ENCODE results near the gene DAZAP1. TPM values are rescaled to one million over a fixed set of nuclear protein-coding genes. Genes with fewer than 3 reads are reported as not detected.
"Not testable (repeated sequence)": the region's sequence is repeated elsewhere in the genome, so short reads cannot be mapped to it uniquely, and the experiment has no call there.

DAZAP1 gene
- total and polyA plus RNA-seq, 3 experiments from 2014 or later = 7.7 to 253 (median 253) TPM

DNA sequence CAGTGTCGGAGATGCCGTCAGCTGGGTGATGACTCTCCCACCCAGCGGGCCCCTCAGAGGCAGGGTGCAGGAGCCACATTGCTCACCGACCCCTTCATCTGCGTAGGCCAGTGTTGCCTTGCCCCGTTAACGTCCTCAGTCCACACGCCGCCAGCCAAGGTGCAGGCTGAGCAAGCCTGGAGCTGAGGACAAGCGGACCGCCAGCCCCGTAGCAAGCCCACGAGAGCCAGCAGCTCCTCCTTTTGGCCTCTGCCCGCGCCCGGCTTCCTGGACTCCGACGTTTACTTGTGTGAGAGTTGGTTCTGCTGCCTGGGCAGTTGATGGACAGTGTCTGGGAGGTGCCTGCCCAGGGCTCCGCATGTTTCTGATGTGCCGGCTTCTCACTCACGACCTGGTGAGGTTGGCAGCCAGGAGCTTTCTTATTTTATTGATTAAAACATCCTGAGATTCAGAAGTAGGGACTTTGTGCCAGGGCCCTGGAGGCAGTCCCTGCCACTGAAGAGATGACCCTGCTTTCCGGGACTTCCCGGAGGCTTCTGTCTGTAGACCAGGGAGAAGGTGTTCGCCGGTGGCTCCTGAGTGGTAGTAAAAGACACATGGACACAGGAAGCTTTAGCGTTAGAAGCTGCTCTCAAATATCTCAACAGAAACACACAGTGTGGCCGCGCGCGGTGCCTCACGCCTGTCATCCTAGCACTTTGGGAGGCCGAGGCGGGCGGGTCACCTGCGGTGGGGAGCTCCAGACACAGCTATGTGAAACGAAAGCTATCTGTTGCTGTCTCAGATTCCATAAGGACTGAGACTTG lies 5.8 kb downstream of the DAZAP1 start:
- ChIA-PET CTCF (interaction anchor here (1.5 kb wide), 1 partner anchor 27 kb away, joined by 5 read pairs; no protein-coding TSS in a partner anchor), POLR2A (interaction anchor here (0.5 to 1.3 kb wide), 4 partner anchors 23 to 392 kb away, joined by 3 to 5 read pairs (median 3); partner anchors contain the start of genes FAM174C and RNU6-2)
- H3K36me3 Mint-ChIP-seq = peaks cover 0 to 58% (median 4%) of the 10 kb centered on the region in 3 donors
- DNase-seq = no peak
- H3K9me3 Mint-ChIP-seq = no peaks in the 10 kb centered on the region
- Histone ChIP-seq H3K4me3 (ENCODE audit: low read length) (no peak overlapping the region), H3K27ac (ENCODE audit: low read depth, low read length) (no peak overlapping the region), H3K27me3 (ENCODE audit: insufficient read depth, low read length, poor library complexity, severe bottlenecking) (no peaks in the 10 kb centered on the region), H3K4me1 (ENCODE audit: insufficient read depth, low read length) (peaks cover 64% of the 10 kb centered on the region), H3K9me3 (ENCODE audit: low read length) (no peaks in the 10 kb centered on the region), H3K36me3 (ENCODE audit: insufficient read depth, low read length) (peaks cover 15% of the 10 kb centered on the region)
- peak overlapping the region in 7 of 8 donors; percentile 17 to 97 (median 57) for H3K27ac Mint-ChIP-seq
- peaks cover 0 to 5% of the 10 kb centered on the region in 2 donors for H3K27me3 Mint-ChIP-seq
- peaks cover 73 to 94% (median 86%) of the 10 kb centered on the region in 3 donors for H3K4me1 Mint-ChIP-seq
- H3K4me3 Mint-ChIP-seq = peak overlapping the region in 4 of 7 donors; percentile 37 to 83 (median 51)

DNA sequence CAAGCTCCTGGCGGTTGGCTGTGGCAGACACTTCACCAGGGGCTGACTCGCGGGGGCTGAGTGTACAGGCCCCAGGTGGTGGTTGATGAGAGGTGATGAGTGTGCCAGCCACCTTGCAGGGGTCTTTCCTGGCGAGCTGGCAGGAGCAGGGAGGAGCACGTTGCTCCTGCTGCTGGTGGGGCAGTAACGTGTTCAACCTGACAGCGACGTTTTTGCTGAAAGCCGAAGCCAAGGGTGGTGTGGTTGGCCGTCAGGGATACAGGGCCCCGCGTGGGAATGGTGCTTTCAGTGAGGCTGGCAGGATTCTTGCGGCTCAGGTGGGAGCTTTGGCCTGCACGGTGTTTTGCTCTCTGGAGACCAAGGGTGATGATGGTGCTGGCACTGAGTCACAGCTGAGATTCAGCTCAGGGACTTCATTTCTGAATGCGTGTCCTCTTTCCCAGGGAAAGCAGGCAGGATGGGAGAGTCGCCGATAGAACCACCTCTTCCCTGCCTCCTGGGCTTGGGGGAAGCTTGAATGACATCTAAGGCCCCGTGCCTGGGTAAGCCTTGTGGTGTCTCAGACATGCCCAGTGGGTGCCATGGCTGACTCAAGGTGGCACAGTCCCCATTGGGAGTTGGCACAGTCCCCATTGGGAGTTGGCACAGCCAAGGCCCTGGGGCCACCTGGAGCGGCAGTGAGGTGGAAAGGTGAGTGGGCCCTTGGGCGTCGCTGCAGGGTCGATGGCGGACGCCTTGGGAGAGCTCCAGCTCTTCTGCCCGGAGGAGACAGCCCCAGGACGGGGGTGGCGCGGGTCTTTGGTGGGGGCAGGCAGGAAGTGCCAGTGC lies 8.8 kb downstream of the DAZAP1 start:
- Histone ChIP-seq H3K27me3 (ENCODE audit: insufficient read depth, low read length, poor library complexity, severe bottlenecking) (no peaks in the 10 kb centered on the region), H3K9me3 (ENCODE audit: low read length) (no peaks in the 10 kb centered on the region), H3K27ac (ENCODE audit: low read depth, low read length) (no peak overlapping the region), H3K36me3 (ENCODE audit: insufficient read depth, low read length) (peaks cover 36% of the 10 kb centered on the region), H3K4me1 (ENCODE audit: insufficient read depth, low read length) (peaks cover 38% of the 10 kb centered on the region), H3K4me3 (ENCODE audit: low read length) (no peak overlapping the region)
- H3K36me3 Mint-ChIP-seq = peaks cover 4 to 63% (median 8%) of the 10 kb centered on the region in 3 donors
- H3K4me1 Mint-ChIP-seq = peaks cover 53 to 80% (median 60%) of the 10 kb centered on the region in 3 donors
- CTCF ChIA-PET = interaction anchor here (0.7 to 1.0 kb wide), 2 partner anchors 29 to 172 kb away, joined by 4 to 5 read pairs; no protein-coding TSS in a partner anchor
- H3K27ac Mint-ChIP-seq = peak overlapping the region in 6 of 8 donors; percentile 72 to 92 (median 80)
- peak overlapping the region in 3 of 7 donors; percentile 6 to 50 (median 16) for H3K4me3 Mint-ChIP-seq
- POLR2A ChIA-PET = no interaction called here
- H3K27me3 Mint-ChIP-seq = peaks cover 0 to 4% of the 10 kb centered on the region in 2 donors
- no peaks in the 10 kb centered on the region for H3K9me3 Mint-ChIP-seq
- DNase-seq = no peak

- Histone ChIP-seq H3K36me3 (ENCODE audit: insufficient read depth, low read length) (peaks cover 41% of the 10 kb centered on the region), H3K27me3 (ENCODE audit: insufficient read depth, low read length, poor library complexity, severe bottlenecking) (no peaks in the 10 kb centered on the region), H3K27ac (ENCODE audit: low read depth, low read length) (no peak overlapping the region), H3K9me3 (ENCODE audit: low read length) (no peaks in the 10 kb centered on the region), H3K4me1 (ENCODE audit: insufficient read depth, low read length) (peaks cover 29% of the 10 kb centered on the region), H3K4me3 (ENCODE audit: low read length) (no peak overlapping the region)
- peak overlapping the region in 3 of 7 donors; percentile 24 to 68 (median 26) for H3K4me3 Mint-ChIP-seq
- peaks cover 0 to 4% of the 10 kb centered on the region in 2 donors for H3K27me3 Mint-ChIP-seq
- DNase-seq = no peak
- H3K4me1 Mint-ChIP-seq = peaks cover 44 to 71% (median 51%) of the 10 kb centered on the region in 3 donors
- peak overlapping the region in 5 of 8 donors; percentile 42 to 76 (median 47) for H3K27ac Mint-ChIP-seq
- ChIA-PET CTCF (no interaction called here), POLR2A (interaction anchor here (0.6 kb wide), 1 partner anchor 166 kb away, joined by 4 read pairs; no protein-coding TSS in a partner anchor)
- peaks cover 4 to 62% (median 8%) of the 10 kb centered on the region in 3 donors for H3K36me3 Mint-ChIP-seq
- no peaks in the 10 kb centered on the region for H3K9me3 Mint-ChIP-seq
Observed at GRCh38 chr19:1417145-1417544, 9.8 kb downstream of the DAZAP1 start.

DNA sequence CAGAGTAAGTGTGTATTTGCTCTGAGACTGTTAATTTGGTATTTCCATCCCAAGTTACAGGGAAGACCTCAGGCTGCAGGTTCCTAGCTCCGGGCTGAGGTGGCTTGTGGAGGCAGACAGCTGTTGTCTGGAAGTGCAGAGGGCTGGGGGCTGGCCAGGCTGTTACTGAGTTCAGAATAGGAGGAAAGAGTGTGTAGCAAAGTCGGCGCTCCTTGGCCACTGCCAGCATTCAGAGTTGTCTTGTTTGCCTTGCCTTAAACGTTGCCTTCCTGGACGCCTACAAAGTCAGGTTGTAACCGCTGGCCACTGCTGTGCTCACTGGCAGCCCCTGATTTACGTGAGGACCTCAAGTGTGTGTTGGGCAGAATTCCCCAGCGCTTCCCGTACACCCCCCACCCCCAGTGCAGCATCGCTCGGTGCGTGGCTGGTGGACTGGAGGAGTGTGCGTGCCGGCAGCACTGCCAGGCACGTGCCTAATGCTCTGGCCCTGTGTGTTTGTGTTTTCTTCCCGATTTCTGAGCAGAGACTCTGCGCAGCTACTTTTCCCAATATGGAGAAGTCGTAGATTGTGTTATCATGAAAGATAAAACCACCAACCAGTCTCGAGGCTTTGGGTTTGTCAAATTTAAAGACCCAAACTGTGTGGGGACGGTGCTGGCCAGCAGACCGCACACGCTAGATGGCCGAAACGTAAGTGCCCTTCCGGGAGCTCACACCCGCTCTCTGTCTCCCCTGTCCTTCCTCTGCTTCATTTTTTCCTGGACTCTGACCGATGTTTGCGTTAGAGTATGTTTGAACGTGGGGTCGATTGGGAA lies 10.5 kb downstream of the DAZAP1 start:
- DNase-seq = no peak
- Histone ChIP-seq H3K36me3 (ENCODE audit: insufficient read depth, low read length) (peaks cover 45% of the 10 kb centered on the region), H3K27me3 (ENCODE audit: insufficient read depth, low read length, poor library complexity, severe bottlenecking) (no peaks in the 10 kb centered on the region), H3K4me3 (ENCODE audit: low read length) (no peak overlapping the region), H3K4me1 (ENCODE audit: insufficient read depth, low read length) (peaks cover 21% of the 10 kb centered on the region), H3K27ac (ENCODE audit: low read depth, low read length) (no peak overlapping the region), H3K9me3 (ENCODE audit: low read length) (no peaks in the 10 kb centered on the region)
- ChIA-PET POLR2A (no interaction called here), CTCF (no interaction called here)
- Mint-ChIP-seq H3K4me1 (peaks cover 38 to 63% (median 52%) of the 10 kb centered on the region in 3 donors), H3K27ac (peak overlapping the region in 2 of 8 donors; percentile 45 to 55), H3K36me3 (peaks cover 7 to 65% (median 8%) of the 10 kb centered on the region in 3 donors), H3K9me3 (no peaks in the 10 kb centered on the region), H3K27me3 (peaks cover 0 to 6% of the 10 kb centered on the region in 2 donors), H3K4me3 (peak overlapping the region in 3 of 7 donors; percentile 19 to 68 (median 24))

DNA sequence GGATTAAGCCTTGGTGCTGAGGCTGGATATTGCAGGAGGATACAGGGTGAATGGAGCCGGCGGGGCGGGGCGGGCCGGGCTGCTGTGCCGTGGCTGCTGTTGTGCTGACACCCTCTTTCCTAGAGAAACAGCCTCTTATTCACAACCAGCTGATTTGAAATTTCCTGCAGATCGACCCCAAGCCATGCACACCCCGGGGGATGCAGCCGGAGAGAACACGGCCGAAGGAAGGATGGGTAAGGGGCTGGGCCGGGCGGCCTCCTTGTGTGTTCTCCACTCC lies 11.1 kb downstream of the DAZAP1 start:
- H3K27me3 ChIP-seq (ENCODE audit: insufficient read depth, low read length, poor library complexity, severe bottlenecking) = no peaks in the 10 kb centered on the region
- Mint-ChIP-seq H3K9me3 (no peaks in the 10 kb centered on the region), H3K4me1 (peaks cover 33 to 58% (median 48%) of the 10 kb centered on the region in 3 donors), H3K36me3 (peaks cover 8 to 65% (median 11%) of the 10 kb centered on the region in 3 donors), H3K4me3 (no peak overlapping the region), H3K27me3 (peaks cover 0 to 6% of the 10 kb centered on the region in 2 donors), H3K27ac (no peak overlapping the region)
- no peak overlapping the region for H3K4me3 ChIP-seq (ENCODE audit: low read length)
- DNase-seq = no peak
- H3K4me1 ChIP-seq (ENCODE audit: insufficient read depth, low read length) = peaks cover 19% of the 10 kb centered on the region
- ChIA-PET POLR2A (interaction anchor here (0.9 kb wide), 1 partner anchor 22 kb away, joined by 3 read pairs; no protein-coding TSS in a partner anchor), CTCF (no interaction called here)
- no peaks in the 10 kb centered on the region for H3K9me3 ChIP-seq (ENCODE audit: low read length)
- H3K27ac ChIP-seq (ENCODE audit: low read depth, low read length) = no peak overlapping the region
- peaks cover 45% of the 10 kb centered on the region for H3K36me3 ChIP-seq (ENCODE audit: insufficient read depth, low read length)

- CTCF ChIA-PET = no interaction called here
- H3K4me1 Mint-ChIP-seq = peaks cover 32 to 51% (median 41%) of the 10 kb centered on the region in 3 donors
Observed at GRCh38 chr19:1418951-1419738, 11.8 kb downstream of the DAZAP1 start.

DNA sequence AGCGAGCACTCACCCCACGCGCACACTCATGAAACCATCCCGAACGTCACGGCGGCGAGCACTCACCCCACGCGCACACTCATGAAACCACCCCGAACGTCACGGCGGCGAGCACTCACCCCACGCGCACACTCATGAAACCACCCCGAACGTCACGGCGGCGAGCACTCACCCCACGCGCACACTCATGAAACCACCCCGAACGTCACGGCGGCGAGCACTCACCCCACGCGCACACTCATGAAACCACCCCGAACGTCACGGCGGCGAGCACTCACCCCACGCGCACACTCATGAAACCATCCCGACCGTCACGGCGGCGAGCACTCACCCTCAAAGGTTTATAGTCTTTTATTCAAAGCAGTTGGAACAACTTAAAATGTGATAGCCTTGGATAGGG lies 12.7 kb downstream of the DAZAP1 start:
- H3K27me3 ChIP-seq (ENCODE audit: insufficient read depth, low read length, poor library complexity, severe bottlenecking); H3K27me3 Mint-ChIP-seq; H3K9me3 Mint-ChIP-seq; H3K9me3 ChIP-seq (ENCODE audit: low read length); DNase-seq; H3K4me3 Mint-ChIP-seq; CTCF ChIA-PET; H3K27ac ChIP-seq (ENCODE audit: low read depth, low read length); H3K4me3 ChIP-seq (ENCODE audit: low read length); H3K27ac Mint-ChIP-seq: not testable (repeated sequence)
- H3K4me1 Mint-ChIP-seq = peaks cover 28 to 47% (median 37%) of the 10 kb centered on the region in 3 donors
- POLR2A ChIA-PET = interaction anchor here (0.6 kb wide), 1 partner anchor 9 kb away, joined by 3 read pairs; no protein-coding TSS in a partner anchor
- Histone ChIP-seq H3K36me3 (ENCODE audit: insufficient read depth, low read length) (peaks cover 47% of the 10 kb centered on the region), H3K4me1 (ENCODE audit: insufficient read depth, low read length) (peaks cover 15% of the 10 kb centered on the region)
- H3K36me3 Mint-ChIP-seq = peaks cover 8 to 76% (median 11%) of the 10 kb centered on the region in 3 donors

More at GRCh38 chr19:1418951-1419738, 11.8 kb downstream of the DAZAP1 start:
- Histone ChIP-seq H3K4me3 (ENCODE audit: low read length) (no peak overlapping the region), H3K27me3 (ENCODE audit: insufficient read depth, low read length, poor library complexity, severe bottlenecking) (no peaks in the 10 kb centered on the region), H3K9me3 (ENCODE audit: low read length) (no peaks in the 10 kb centered on the region), H3K4me1 (ENCODE audit: insufficient read depth, low read length) (peaks cover 19% of the 10 kb centered on the region), H3K27ac (ENCODE audit: low read depth, low read length) (no peak overlapping the region), H3K36me3 (ENCODE audit: insufficient read depth, low read length) (peaks cover 45% of the 10 kb centered on the region)
- POLR2A ChIA-PET = interaction anchor here (0.9 kb wide), 1 partner anchor 21 kb away, joined by 3 read pairs; no protein-coding TSS in a partner anchor
- Mint-ChIP-seq H3K27ac (peak overlapping the region in 5 of 8 donors; percentile 38 to 93 (median 69)), H3K9me3 (no peaks in the 10 kb centered on the region), H3K4me3 (peak overlapping the region in 1 of 7 donors; percentile 34), H3K36me3 (peaks cover 8 to 69% (median 11%) of the 10 kb centered on the region in 3 donors), H3K27me3 (peaks cover 0 to 6% of the 10 kb centered on the region in 2 donors)
- DNase-seq = no peak
